ENCODE results near the gene CCDC63. TPM values are rescaled to one million over a fixed set of nuclear protein-coding genes. Genes with fewer than 3 reads are reported as not detected.

The CCDC63 gene
- total RNA-seq, 1 experiment from 2014 or later = 0.98 TPM

DNA sequence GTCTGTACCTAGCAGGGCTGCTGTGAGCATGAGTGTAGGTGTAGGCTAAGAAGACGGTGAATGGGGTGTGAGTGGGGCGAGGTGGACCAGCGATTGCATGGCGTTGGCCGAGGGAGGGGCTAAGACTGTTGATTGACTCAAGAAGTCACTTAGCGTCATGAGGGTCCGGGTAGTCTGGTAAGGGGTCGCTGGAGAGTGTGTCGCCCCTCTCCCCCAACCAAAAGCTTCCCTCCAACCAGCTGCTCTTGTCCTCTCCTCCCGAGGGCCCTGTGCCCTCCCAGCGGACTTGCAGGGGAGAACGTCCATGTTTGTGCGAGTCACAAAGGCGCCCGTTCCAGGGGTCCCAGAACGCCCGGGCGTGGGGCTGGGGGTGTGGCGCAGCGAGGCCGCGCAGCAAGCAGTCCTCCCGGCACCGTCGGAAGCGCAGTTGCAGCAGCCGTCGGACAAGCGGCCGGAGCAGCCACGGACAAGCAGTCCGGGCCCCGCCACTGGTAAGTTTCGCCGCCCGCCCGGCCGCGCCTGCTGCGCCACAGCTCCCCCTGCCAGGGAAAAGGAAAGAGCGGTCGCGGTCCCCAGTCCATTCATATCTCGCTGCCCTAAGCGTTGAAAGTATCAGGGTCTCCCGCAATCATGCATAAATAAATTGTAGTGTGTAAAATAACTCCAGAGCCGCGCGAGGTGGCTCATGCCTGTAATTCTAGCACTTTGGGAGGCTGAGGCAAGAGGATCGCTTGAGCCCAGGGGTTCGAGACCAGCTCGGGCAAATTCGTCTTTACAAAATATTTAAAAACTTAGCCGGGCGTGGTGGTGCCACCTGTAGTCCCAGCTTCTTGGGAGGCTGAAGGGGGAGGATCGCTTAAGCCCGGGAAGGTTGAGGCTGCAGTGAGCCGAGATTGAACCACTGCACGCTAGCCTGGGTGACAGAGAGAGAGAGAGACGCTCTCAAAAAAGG is at the start of gene CCDC63 (continued):
- TF ChIP-seq, protein P1, sequence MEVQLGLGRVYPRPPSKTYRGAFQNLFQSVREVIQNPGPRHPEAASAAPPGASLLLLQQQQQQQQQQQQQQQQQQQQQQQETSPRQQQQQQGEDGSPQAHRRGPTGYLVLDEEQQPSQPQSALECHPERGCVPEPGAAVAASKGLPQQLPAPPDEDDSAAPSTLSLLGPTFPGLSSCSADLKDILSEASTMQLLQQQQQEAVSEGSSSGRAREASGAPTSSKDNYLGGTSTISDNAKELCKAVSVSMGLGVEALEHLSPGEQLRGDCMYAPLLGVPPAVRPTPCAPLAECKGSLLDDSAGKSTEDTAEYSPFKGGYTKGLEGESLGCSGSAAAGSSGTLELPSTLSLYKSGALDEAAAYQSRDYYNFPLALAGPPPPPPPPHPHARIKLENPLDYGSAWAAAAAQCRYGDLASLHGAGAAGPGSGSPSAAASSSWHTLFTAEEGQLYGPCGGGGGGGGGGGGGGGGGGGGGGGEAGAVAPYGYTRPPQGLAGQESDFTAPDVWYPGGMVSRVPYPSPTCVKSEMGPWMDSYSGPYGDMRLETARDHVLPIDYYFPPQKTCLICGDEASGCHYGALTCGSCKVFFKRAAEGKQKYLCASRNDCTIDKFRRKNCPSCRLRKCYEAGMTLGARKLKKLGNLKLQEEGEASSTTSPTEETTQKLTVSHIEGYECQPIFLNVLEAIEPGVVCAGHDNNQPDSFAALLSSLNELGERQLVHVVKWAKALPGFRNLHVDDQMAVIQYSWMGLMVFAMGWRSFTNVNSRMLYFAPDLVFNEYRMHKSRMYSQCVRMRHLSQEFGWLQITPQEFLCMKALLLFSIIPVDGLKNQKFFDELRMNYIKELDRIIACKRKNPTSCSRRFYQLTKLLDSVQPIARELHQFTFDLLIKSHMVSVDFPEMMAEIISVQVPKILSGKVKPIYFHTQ (CRISPR knock-in tag; IDR thresholded peaks at IDR 0.05) = no peak

DNA sequence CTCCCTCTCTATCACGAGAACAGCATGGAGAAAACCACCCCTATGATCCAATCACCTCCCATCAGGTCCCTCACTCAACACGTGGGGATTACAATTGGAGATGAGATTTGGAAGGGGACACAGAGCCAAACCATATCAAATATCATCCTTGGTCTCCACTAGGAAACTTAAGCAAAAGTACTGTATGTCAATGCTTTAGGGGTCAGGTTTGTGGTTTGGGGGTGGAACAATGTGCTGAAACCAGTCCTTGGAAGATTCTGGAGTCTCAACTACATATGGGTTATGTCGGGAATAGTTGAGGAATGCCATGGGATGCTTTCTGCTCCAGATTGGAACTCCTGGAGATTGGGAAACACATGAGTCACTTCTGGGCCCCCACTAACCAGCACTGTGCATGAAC is 48.3 kb upstream of the CCDC63 start:
- Mint-ChIP-seq H3K9me3 (peaks cover 28% of the 10 kb centered on the region), H3K27me3 (ENCODE audit: low read depth) (peaks cover 21% of the 10 kb centered on the region), H3K27ac (no peak overlapping the region), H3K36me3 (peaks cover under 1% of the 10 kb centered on the region; the same call in 1 of the 2 replicates), H3K4me3 (no peak overlapping the region), H3K4me1 (no peaks in the 10 kb centered on the region)
- TF ChIP-seq, protein P2, sequence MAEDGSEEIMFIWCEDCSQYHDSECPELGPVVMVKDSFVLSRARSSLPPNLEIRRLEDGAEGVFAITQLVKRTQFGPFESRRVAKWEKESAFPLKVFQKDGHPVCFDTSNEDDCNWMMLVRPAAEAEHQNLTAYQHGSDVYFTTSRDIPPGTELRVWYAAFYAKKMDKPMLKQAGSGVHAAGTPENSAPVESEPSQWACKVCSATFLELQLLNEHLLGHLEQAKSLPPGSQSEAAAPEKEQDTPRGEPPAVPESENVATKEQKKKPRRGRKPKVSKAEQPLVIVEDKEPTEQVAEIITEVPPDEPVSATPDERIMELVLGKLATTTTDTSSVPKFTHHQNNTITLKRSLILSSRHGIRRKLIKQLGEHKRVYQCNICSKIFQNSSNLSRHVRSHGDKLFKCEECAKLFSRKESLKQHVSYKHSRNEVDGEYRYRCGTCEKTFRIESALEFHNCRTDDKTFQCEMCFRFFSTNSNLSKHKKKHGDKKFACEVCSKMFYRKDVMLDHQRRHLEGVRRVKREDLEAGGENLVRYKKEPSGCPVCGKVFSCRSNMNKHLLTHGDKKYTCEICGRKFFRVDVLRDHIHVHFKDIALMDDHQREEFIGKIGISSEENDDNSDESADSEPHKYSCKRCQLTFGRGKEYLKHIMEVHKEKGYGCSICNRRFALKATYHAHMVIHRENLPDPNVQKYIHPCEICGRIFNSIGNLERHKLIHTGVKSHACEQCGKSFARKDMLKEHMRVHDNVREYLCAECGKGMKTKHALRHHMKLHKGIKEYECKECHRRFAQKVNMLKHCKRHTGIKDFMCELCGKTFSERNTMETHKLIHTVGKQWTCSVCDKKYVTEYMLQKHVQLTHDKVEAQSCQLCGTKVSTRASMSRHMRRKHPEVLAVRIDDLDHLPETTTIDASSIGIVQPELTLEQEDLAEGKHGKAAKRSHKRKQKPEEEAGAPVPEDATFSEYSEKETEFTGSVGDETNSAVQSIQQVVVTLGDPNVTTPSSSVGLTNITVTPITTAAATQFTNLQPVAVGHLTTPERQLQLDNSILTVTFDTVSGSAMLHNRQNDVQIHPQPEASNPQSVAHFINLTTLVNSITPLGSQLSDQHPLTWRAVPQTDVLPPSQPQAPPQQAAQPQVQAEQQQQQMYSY (CRISPR knock-in tag; IDR thresholded peaks at IDR 0.05) = no peak
- TF ChIP-seq, protein P3, sequence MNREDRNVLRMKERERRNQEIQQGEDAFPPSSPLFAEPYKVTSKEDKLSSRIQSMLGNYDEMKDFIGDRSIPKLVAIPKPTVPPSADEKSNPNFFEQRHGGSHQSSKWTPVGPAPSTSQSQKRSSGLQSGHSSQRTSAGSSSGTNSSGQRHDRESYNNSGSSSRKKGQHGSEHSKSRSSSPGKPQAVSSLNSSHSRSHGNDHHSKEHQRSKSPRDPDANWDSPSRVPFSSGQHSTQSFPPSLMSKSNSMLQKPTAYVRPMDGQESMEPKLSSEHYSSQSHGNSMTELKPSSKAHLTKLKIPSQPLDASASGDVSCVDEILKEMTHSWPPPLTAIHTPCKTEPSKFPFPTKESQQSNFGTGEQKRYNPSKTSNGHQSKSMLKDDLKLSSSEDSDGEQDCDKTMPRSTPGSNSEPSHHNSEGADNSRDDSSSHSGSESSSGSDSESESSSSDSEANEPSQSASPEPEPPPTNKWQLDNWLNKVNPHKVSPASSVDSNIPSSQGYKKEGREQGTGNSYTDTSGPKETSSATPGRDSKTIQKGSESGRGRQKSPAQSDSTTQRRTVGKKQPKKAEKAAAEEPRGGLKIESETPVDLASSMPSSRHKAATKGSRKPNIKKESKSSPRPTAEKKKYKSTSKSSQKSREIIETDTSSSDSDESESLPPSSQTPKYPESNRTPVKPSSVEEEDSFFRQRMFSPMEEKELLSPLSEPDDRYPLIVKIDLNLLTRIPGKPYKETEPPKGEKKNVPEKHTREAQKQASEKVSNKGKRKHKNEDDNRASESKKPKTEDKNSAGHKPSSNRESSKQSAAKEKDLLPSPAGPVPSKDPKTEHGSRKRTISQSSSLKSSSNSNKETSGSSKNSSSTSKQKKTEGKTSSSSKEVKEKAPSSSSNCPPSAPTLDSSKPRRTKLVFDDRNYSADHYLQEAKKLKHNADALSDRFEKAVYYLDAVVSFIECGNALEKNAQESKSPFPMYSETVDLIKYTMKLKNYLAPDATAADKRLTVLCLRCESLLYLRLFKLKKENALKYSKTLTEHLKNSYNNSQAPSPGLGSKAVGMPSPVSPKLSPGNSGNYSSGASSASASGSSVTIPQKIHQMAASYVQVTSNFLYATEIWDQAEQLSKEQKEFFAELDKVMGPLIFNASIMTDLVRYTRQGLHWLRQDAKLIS (CRISPR knock-in tag; IDR thresholded peaks at IDR 0.05; ENCODE audit: borderline replicate concordance) = no peak
- TF ChIP-seq, protein P4, sequence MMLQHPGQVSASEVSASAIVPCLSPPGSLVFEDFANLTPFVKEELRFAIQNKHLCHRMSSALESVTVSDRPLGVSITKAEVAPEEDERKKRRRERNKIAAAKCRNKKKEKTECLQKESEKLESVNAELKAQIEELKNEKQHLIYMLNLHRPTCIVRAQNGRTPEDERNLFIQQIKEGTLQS (CRISPR knock-in tag; conservative IDR thresholded peaks at IDR 0.05) = no peak
- TF ChIP-seq SMAD4 (CRISPR knock-in tag; IDR thresholded peaks at IDR 0.05) (no peak), CBFB (CRISPR knock-in tag; IDR thresholded peaks at IDR 0.05; ENCODE audit: low read depth) (no peak), ZBTB21 (CRISPR knock-in tag; IDR thresholded peaks at IDR 0.05; ENCODE audit: borderline replicate concordance) (no peak), JAZF1 (CRISPR knock-in tag; IDR thresholded peaks at IDR 0.05) (no peak), MYBL2 (CRISPR knock-in tag; IDR thresholded peaks at IDR 0.05) (no peak), NR2C2 (CRISPR knock-in tag; IDR thresholded peaks at IDR 0.05) (no peak), ZNF671 (CRISPR knock-in tag; IDR thresholded peaks at IDR 0.05) (no peak)
- TF ChIP-seq, protein P5, sequence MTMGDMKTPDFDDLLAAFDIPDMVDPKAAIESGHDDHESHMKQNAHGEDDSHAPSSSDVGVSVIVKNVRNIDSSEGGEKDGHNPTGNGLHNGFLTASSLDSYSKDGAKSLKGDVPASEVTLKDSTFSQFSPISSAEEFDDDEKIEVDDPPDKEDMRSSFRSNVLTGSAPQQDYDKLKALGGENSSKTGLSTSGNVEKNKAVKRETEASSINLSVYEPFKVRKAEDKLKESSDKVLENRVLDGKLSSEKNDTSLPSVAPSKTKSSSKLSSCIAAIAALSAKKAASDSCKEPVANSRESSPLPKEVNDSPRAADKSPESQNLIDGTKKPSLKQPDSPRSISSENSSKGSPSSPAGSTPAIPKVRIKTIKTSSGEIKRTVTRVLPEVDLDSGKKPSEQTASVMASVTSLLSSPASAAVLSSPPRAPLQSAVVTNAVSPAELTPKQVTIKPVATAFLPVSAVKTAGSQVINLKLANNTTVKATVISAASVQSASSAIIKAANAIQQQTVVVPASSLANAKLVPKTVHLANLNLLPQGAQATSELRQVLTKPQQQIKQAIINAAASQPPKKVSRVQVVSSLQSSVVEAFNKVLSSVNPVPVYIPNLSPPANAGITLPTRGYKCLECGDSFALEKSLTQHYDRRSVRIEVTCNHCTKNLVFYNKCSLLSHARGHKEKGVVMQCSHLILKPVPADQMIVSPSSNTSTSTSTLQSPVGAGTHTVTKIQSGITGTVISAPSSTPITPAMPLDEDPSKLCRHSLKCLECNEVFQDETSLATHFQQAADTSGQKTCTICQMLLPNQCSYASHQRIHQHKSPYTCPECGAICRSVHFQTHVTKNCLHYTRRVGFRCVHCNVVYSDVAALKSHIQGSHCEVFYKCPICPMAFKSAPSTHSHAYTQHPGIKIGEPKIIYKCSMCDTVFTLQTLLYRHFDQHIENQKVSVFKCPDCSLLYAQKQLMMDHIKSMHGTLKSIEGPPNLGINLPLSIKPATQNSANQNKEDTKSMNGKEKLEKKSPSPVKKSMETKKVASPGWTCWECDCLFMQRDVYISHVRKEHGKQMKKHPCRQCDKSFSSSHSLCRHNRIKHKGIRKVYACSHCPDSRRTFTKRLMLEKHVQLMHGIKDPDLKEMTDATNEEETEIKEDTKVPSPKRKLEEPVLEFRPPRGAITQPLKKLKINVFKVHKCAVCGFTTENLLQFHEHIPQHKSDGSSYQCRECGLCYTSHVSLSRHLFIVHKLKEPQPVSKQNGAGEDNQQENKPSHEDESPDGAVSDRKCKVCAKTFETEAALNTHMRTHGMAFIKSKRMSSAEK (CRISPR knock-in tag; IDR thresholded peaks at IDR 0.05; ENCODE audit: borderline replicate concordance) = no peak
- TF ChIP-seq, protein P6, sequence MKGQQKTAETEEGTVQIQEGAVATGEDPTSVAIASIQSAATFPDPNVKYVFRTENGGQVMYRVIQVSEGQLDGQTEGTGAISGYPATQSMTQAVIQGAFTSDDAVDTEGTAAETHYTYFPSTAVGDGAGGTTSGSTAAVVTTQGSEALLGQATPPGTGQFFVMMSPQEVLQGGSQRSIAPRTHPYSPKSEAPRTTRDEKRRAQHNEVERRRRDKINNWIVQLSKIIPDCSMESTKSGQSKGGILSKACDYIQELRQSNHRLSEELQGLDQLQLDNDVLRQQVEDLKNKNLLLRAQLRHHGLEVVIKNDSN (CRISPR knock-in tag; IDR thresholded peaks at IDR 0.05) = no peak
- TF ChIP-seq, protein P7, sequence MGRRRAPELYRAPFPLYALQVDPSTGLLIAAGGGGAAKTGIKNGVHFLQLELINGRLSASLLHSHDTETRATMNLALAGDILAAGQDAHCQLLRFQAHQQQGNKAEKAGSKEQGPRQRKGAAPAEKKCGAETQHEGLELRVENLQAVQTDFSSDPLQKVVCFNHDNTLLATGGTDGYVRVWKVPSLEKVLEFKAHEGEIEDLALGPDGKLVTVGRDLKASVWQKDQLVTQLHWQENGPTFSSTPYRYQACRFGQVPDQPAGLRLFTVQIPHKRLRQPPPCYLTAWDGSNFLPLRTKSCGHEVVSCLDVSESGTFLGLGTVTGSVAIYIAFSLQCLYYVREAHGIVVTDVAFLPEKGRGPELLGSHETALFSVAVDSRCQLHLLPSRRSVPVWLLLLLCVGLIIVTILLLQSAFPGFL (CRISPR knock-in tag; IDR thresholded peaks at IDR 0.05; ENCODE audit: borderline replicate concordance) = no peak
- TF ChIP-seq, protein P8, sequence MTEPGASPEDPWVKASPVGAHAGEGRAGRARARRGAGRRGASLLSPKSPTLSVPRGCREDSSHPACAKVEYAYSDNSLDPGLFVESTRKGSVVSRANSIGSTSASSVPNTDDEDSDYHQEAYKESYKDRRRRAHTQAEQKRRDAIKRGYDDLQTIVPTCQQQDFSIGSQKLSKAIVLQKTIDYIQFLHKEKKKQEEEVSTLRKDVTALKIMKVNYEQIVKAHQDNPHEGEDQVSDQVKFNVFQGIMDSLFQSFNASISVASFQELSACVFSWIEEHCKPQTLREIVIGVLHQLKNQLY (CRISPR knock-in tag; IDR thresholded peaks at IDR 0.05) = no peak
- ATAC-seq = no peak
- POLR2A ChIA-PET = no interaction called here
- DNase-seq (ENCODE audit: low spot score) = no peak
- CTCF ChIA-PET = no interaction called here
